Medulla oblongata (tissue), 1 donor: ENCODE measurements around the gene EN2.

Source experiments
- DNase-seq: peaks from one replicate; pipeline ENCODE4 v3.0.0-alpha.2; 2015; ENCODE audit errors: extremely low spot score

Gene EN2

GRCh38 chr7:155458111-155458877, at the start of gene EN2:
Gene EN2, plus strand, starts transcription at chr7:155458129. Its CDS starts 249 bp downstream, at chr7:155458378.
- DNase-seq = no peak

- DNase-seq = no peak
Observed at GRCh38 chr7:155408651-155409586, 49.0 kb upstream of the EN2 start.

- no peak for DNase-seq
Observed at GRCh38 chr7:155409980-155410379, 47.9 kb upstream of the EN2 start.

- DNase-seq = no peak
Observed at GRCh38 chr7:155410431-155410830, 47.5 kb upstream of the EN2 start.

GRCh38 chr7:155411718-155412415, 46.1 kb upstream of the EN2 start:
- no peak for DNase-seq

- DNase-seq = peak; percentile 68
Observed at GRCh38 chr7:155412416-155413253, 45.3 kb upstream of the EN2 start.

- DNase-seq = no peak
Observed at GRCh38 chr7:155414547-155415492, 43.1 kb upstream of the EN2 start.

- DNase-seq = no peak
Observed at GRCh38 chr7:155416646-155417380, 41.1 kb upstream of the EN2 start.

- no peak for DNase-seq
Observed at GRCh38 chr7:155418304-155418703, 39.6 kb upstream of the EN2 start.

- no peak for DNase-seq
Observed at GRCh38 chr7:155418941-155419755, 38.8 kb upstream of the EN2 start.

GRCh38 chr7:155420116-155420515, 37.8 kb upstream of the EN2 start:
- no peak for DNase-seq

- no peak for DNase-seq
Observed at GRCh38 chr7:155422151-155422550, 35.8 kb upstream of the EN2 start.

- DNase-seq = no peak
Observed at GRCh38 chr7:155422599-155423336, 35.2 kb upstream of the EN2 start.

GRCh38 chr7:155423337-155424285, 34.3 kb upstream of the EN2 start:
- no peak for DNase-seq

GRCh38 chr7:155424301-155425010, 33.5 kb upstream of the EN2 start:
- no peak for DNase-seq

- no peak for DNase-seq
Observed at GRCh38 chr7:155425011-155425340, 33.0 kb upstream of the EN2 start.
